CD4-positive, alpha-beta T cell (primary cell): ENCODE measurements around the gene DOCK4. TPM values are rescaled to one million over a fixed set of nuclear protein-coding genes. Genes with fewer than 3 reads are reported as not detected.

Experiments used
- ATAC-seq: fragments of 200-7000 bp; cut with Tn5 transposase; one replicate; pipeline ENCODE4 v1.10.0; 2022; ENCODE audit warnings: mild to moderate bottlenecking; ENCODE audit not compliant: poor library complexity
- CTCF ChIA-PET: fragments of 350-600 bp; sonication (Branson Sonifier 250); formaldehyde crosslinking; loops from one replicate; lab custom pipeline; 2021; ENCODE audit warnings: antibody characterized with exemption, inconsistent platforms; lab: Charles Lee
- POLR2A ChIA-PET: fragments of 350-600 bp; sonication (Branson Sonifier 250); formaldehyde crosslinking; loops from one replicate; lab custom pipeline; 2021; ENCODE audit warnings: antibody characterized with exemption, inconsistent platforms; lab: Charles Lee
- DNase-seq, 14 experiments: peaks; one replicate each; pipeline ENCODE4 v3.0.0-alpha.2; 2013 to 2020; ENCODE audit warnings: mixed read lengths in 2 of 14
- H3K27ac ChIP-seq, 2 donors: one replicate each; pipeline versions ENCODE4 v1.5.1 to v1.7.0; 2013; ENCODE audit warnings: low read length in 2 of 2, low read depth in 1 of 2, mild to moderate bottlenecking in 1 of 2
- H3K27me3 ChIP-seq, 2 experiments: 1 replicate in 1 of 2; 2 replicates in 1 of 2; pipeline versions ENCODE4 v1.6.1 to v1.7.0; 2013; ENCODE audit warnings: low read length in 2 of 2, control low read depth in 1 of 2, mild to moderate bottlenecking in 1 of 2, moderate library complexity in 1 of 2; ENCODE audit not compliant: insufficient read depth in 2 of 2, control insufficient read depth in 1 of 2
- H3K36me3 ChIP-seq: one replicate; pipeline ENCODE4 v1.6.1; 2013; ENCODE audit warnings: low read length, control low read depth; ENCODE audit not compliant: insufficient read depth
- H3K4me1 ChIP-seq: one replicate; pipeline ENCODE4 v1.6.1; 2013; ENCODE audit warnings: low read length, control low read depth; ENCODE audit not compliant: insufficient read depth
- H3K4me3 ChIP-seq: one replicate; pipeline ENCODE4 v1.5.1; 2013; ENCODE audit warnings: mild to moderate bottlenecking, low read length, moderate library complexity
- H3K9me3 ChIP-seq, 2 experiments: 1 replicate in 1 of 2; 2 replicates in 1 of 2; pipeline versions ENCODE4 v1.6.1 to v1.7.0; 2013; ENCODE audit warnings: low read length in 2 of 2, mild to moderate bottlenecking in 2 of 2, control low read depth in 1 of 2, moderate library complexity in 1 of 2; ENCODE audit not compliant: control insufficient read depth in 1 of 2, insufficient read depth in 1 of 2
- H3K27ac Mint-ChIP-seq: one replicate; pipeline ENCODE4 v1.8.0; 2020; ENCODE audit warnings: mixed read lengths
- H3K27me3 Mint-ChIP-seq: one replicate; pipeline ENCODE4 v1.8.0; 2021; ENCODE audit warnings: mixed read lengths
- H3K36me3 Mint-ChIP-seq: one replicate; pipeline ENCODE4 v1.8.0; 2021; ENCODE audit warnings: low read depth, mixed read lengths
- H3K4me1 Mint-ChIP-seq: one replicate; pipeline ENCODE4 v1.8.0; 2021; ENCODE audit warnings: low read depth, mixed read lengths
- H3K4me3 Mint-ChIP-seq: one replicate; pipeline ENCODE4 v1.8.0; 2020; ENCODE audit warnings: mild to moderate bottlenecking, mixed read lengths
- H3K9me3 Mint-ChIP-seq: one replicate; pipeline ENCODE4 v1.8.0; 2020; ENCODE audit warnings: mixed read lengths
- CTCF ChIP-seq: fragments of 200-600 bp; IDR thresholded peaks from one replicate; pipeline ENCODE4 v1.8.0; 2022; ENCODE audit warnings: antibody characterized with exemption, mild to moderate bottlenecking
- intact Hi-C, 2 experiments: fragments of 100-400 bp; cut with DNase I in 1 of 2; cut with micrococcal nuclease in 1 of 2; formaldehyde crosslinking; loops; one replicate each; pipeline versions ENCODE4 v1.15.1 to v1.9.0; 2023 to 2025; cut with DNase I, micrococcal nuclease
- total RNA-seq, 174 experiments: library from RNA in 2 of 174; stranded (reverse) in 2 of 174; gene quantifications; one replicate each; pipeline ENCODE4 v1.2.3 and lab custom pipeline; 2021 to 2026

DOCK4 gene
- total RNA-seq, 2 experiments from 2014 or later, result 0.31 to 0.38 TPM

DNA sequence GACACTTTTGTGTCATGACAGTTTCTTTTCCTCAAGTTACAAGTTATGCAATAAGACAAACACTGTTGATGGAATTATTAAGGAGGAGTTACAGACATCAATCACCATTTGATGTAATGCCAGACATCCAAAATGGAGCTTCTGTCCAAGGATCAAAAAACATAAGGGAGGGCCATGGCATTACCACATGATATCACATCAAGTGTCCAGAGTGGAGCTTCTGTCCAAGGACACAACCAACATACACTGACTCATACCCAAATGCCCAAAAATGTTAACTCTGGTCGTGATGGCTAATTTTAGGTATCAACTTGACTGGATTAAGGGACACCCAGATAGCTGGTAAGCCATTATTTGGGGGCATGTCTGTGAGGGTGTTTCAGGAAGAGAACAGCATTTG lies 140.4 kb downstream of the DOCK4 start:
- Mint-ChIP-seq H3K4me1 (no peaks in the 10 kb centered on the region), H3K36me3 (no peaks in the 10 kb centered on the region), H3K4me3 (no peak overlapping the region), H3K9me3 (no peaks in the 10 kb centered on the region), H3K27ac (no peak overlapping the region), H3K27me3 (peaks cover 14% of the 10 kb centered on the region)
- Histone ChIP-seq H3K36me3 (no peaks in the 10 kb centered on the region), H3K9me3 (no peaks in the 10 kb centered on the region), H3K4me1 (no peaks in the 10 kb centered on the region), H3K4me3 (no peak overlapping the region), H3K27me3 (no peaks in the 10 kb centered on the region), H3K27ac (no peak overlapping the region)
- no peak for TF ChIP-seq CTCF
- ChIA-PET CTCF (no interaction called here), POLR2A (no interaction called here)
- intact Hi-C loops, result no loop called here
- ATAC-seq, result no peak
- DNase-seq, result no peak

DNA sequence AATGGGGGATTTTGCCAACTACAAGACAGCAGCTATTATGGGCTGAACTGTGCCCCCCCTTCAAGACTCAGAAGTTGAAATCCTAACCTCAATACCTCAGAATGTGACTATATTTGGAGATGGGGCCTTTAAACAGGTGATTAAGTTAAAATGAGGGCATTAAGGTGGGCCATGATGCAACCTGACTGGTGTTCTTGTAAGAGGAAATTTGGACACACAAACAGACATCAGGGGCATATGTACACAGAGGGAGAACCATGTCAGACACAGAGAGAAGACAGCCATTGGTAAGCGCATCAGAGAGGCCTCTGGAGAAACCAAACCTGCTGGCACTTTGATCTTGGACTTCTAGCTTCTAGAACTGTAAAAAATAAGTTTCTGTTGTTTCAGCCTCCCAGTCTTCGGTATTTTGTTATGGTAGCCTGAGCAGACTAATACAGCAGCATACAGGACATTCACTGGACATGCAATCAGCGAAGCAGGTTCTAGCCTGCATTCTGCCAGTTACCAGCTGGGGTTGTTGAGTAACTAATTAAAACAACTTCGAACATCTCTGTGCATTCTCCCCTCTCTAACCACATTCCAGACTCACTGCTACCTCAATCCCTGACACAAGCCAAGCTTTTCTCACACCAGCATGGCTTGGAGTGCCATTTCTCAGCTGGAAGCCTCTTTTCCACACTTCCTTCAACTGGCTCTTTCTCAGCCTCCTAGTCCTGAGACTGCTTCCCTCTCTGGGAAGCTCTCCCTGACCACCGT lies 141.4 kb downstream of the DOCK4 start:
- Mint-ChIP-seq H3K27me3 (peaks cover 18% of the 10 kb centered on the region), H3K27ac (no peak overlapping the region), H3K36me3 (no peaks in the 10 kb centered on the region), H3K9me3 (no peaks in the 10 kb centered on the region), H3K4me1 (no peaks in the 10 kb centered on the region), H3K4me3 (no peak overlapping the region)
- Histone ChIP-seq H3K27me3 (no peaks in the 10 kb centered on the region), H3K9me3 (no peaks in the 10 kb centered on the region), H3K36me3 (no peaks in the 10 kb centered on the region), H3K4me3 (no peak overlapping the region), H3K4me1 (no peaks in the 10 kb centered on the region), H3K27ac (no peak overlapping the region)
- ChIA-PET CTCF (interaction anchor here (0.7 kb wide), 1 partner anchor 25 kb away, joined by 3 read pairs; no protein-coding TSS in a partner anchor), POLR2A (no interaction called here)
- intact Hi-C loops, result no loop called here
- ATAC-seq (no peak), DNase-seq (no peak)
- TF ChIP-seq CTCF, result no peak

DNA sequence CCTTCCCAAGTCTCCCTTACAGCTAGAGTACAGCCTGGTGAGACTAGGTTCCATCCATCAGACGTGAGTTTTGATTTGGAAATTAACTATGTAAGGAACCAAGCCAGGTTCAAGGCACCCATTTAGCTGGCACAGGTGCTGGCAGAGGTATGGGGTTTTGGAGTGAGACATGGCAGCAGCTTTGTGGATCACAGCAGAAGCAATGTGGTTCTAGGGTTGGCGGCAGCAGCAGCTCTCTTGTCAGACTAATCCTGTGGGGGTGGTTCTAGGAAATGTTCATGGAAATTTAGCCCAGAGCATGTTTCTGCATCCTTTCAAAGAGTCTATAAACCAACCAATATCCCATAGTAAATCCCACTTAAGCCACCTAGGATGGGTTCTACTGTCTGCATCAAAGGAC lies 142.2 kb downstream of the DOCK4 start:
- H3K27me3 Mint-ChIP-seq, result peaks cover 18% of the 10 kb centered on the region
- no peak for TF ChIP-seq CTCF
- ChIA-PET POLR2A (no interaction called here), CTCF (interaction anchor here (0.7 kb wide), 1 partner anchor 26 kb away, joined by 3 read pairs; no protein-coding TSS in a partner anchor)
- H3K4me3 Mint-ChIP-seq, result no peak overlapping the region
- H3K4me3 ChIP-seq, result no peak overlapping the region
- ATAC-seq (no peak), DNase-seq (no peak)
- no peaks in the 10 kb centered on the region for H3K4me1 Mint-ChIP-seq
- intact Hi-C loops, result no loop called here
- H3K9me3 ChIP-seq, result no peaks in the 10 kb centered on the region
- H3K4me1 ChIP-seq, result no peaks in the 10 kb centered on the region
- H3K27ac Mint-ChIP-seq, result no peak overlapping the region
- no peaks in the 10 kb centered on the region for H3K27me3 ChIP-seq
- no peaks in the 10 kb centered on the region for H3K9me3 Mint-ChIP-seq
- H3K36me3 ChIP-seq, result no peaks in the 10 kb centered on the region
- H3K27ac ChIP-seq, result no peak overlapping the region
- no peaks in the 10 kb centered on the region for H3K36me3 Mint-ChIP-seq
